Stimulated activated naive B cell treated with anti-CD40 and anti-IgM and Interleukin-4, amounts not matched to agents 10 μg/mL and 1 μg/mL and 100 μg/mL, for 72 hours (primary cell): ENCODE results near the gene KPNA1.

Source experiments
- ATAC-seq, 2 donors: fragments of 150-1000 bp; cut with Tn5 transposase; replicated peaks; 2 replicates each; pipeline ENCODE4 v1.10.0; 2021; ENCODE audit warnings: moderate library complexity in 1 of 2
- DNase-seq: peaks from one replicate; pipeline ENCODE4 v3.0.0; 2021
- H3K27ac Mint-ChIP-seq: one replicate; pipeline ENCODE4 v1.8.0; 2022; ENCODE audit warnings: mild to moderate bottlenecking, mixed read lengths
- H3K27me3 Mint-ChIP-seq, 2 donors: one replicate each; pipeline ENCODE4 v1.8.0; 2022; ENCODE audit warnings: mixed read lengths in 2 of 2
- H3K36me3 Mint-ChIP-seq, 2 donors: one replicate each; pipeline ENCODE4 v1.8.0; 2022; ENCODE audit warnings: mixed read lengths in 2 of 2, mild to moderate bottlenecking in 1 of 2
- H3K4me1 Mint-ChIP-seq, 2 donors: one replicate each; pipeline ENCODE4 v1.8.0; 2022; ENCODE audit warnings: mixed read lengths in 2 of 2, mild to moderate bottlenecking in 1 of 2
- H3K4me3 Mint-ChIP-seq, 2 donors: one replicate each; pipeline ENCODE4 v1.8.0; 2022; ENCODE audit warnings: mild to moderate bottlenecking in 2 of 2, mixed read lengths in 2 of 2, moderate library complexity in 1 of 2
- H3K9me3 Mint-ChIP-seq, 2 donors: one replicate each; pipeline ENCODE4 v1.8.0; 2022; ENCODE audit warnings: mixed read lengths in 2 of 2, mild to moderate bottlenecking in 1 of 2

The KPNA1 gene

DNA sequence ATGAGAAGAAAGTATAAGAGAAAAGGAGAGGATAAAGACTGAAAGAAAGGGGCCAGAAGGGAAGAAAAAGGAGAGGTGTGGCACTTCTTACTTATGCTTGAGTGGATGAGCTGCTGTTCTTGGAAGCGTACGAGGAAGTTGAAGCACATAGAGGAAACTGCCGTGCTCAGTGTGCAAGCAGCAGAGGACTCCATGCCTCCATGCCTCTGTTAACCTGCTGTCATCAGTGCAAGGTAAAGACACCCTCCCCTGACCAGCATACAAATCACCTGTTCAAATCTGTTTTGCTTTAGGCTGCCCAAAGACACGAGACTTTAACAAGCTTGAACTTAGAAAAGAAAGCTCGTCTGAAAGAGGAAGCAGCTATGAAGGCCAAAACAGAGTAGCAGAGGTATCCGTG lies 105.3 kb downstream of the KPNA1 start:
- Mint-ChIP-seq H3K36me3 (peaks cover 37 to 68% of the 10 kb centered on the region in 2 donors), H3K4me3 (peak overlapping the region; percentile 64 to 72), H3K27me3 (no peaks in the 10 kb centered on the region), H3K9me3 (no peaks in the 10 kb centered on the region), H3K27ac (peak overlapping the region; percentile 47), H3K4me1 (peaks cover 40 to 73% of the 10 kb centered on the region in 2 donors)
- no peak for DNase-seq
- peak; percentile 42 to 67 for ATAC-seq

DNA sequence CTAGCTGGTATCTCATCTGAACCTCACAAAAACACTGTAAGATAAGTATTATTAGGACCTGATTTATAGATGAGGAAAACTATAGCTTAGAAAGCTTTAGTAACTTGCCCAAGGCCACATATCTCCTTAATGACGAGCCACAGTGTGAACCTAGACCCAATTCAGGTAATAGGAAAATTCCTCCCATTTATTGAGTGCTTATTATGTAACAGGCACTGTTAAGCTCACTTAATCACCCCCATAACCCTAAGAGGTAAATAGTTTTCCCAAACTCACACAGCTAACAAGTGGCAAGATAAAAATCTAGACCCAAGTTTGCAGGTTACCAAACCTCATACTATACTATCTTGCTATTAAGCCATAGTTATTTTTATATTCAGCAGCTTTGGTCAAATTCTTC lies 106.8 kb downstream of the KPNA1 start:
- no peak for ATAC-seq
- peaks cover 38 to 66% of the 10 kb centered on the region in 2 donors for H3K36me3 Mint-ChIP-seq
- no peak overlapping the region for H3K27ac Mint-ChIP-seq
- H3K9me3 Mint-ChIP-seq = no peaks in the 10 kb centered on the region
- H3K4me3 Mint-ChIP-seq = no peak overlapping the region
- peaks cover 36 to 58% of the 10 kb centered on the region in 2 donors for H3K4me1 Mint-ChIP-seq
- H3K27me3 Mint-ChIP-seq = no peaks in the 10 kb centered on the region
- DNase-seq = no peak

DNA sequence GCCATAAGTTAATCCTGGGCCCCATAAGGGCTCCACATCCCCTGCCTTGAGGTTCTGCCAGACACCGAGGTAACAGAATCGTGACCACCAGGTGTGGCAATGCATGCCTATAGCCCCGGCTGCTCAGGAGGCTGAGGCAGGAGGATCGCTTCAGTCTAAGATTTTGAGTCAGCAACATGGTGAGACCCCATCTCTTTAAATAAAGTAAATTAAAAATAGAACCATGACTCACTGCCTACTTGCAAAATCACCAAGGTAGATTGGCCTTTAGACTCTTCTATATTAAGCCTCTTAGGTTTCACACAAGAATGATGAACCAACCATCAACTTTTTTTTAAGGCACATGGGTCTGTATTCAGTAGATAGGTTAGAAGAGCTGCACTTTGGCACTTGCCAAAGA lies 108.5 kb downstream of the KPNA1 start:
- peak overlapping the region; percentile 82 for H3K27ac Mint-ChIP-seq
- peaks cover 32 to 55% of the 10 kb centered on the region in 2 donors for H3K36me3 Mint-ChIP-seq
- H3K4me1 Mint-ChIP-seq = peaks cover 30 to 46% of the 10 kb centered on the region in 2 donors
- peak; percentile 84 to 89 for ATAC-seq
- peak; percentile 10 for DNase-seq
- H3K4me3 Mint-ChIP-seq = peak overlapping the region in 1 of 2 donors; percentile 37
- H3K27me3 Mint-ChIP-seq = no peaks in the 10 kb centered on the region
- no peaks in the 10 kb centered on the region for H3K9me3 Mint-ChIP-seq

DNA sequence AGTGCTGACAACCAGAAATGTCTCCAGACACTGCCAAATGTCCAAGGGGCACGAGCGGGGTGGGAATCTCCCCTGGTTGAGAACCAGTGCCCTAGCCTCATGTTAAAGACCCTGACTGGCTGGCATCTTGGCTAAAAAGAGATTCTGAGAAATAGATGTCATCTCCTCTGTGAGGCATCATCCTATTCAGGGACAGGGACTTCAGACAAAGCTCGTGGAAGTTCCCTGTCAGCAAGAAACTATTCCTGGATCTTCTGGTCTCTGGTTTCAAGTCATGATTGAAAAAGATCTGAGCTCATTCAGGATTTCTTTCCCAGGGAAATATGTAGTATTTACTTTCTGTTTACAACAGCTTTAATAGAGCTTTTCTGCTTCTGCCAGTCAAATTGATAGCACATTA lies 109.7 kb downstream of the KPNA1 start:
- Mint-ChIP-seq H3K4me3 (no peak overlapping the region), H3K27ac (no peak overlapping the region), H3K9me3 (no peaks in the 10 kb centered on the region), H3K4me1 (peaks cover 28 to 38% of the 10 kb centered on the region in 2 donors), H3K27me3 (no peaks in the 10 kb centered on the region), H3K36me3 (peaks cover 34 to 53% of the 10 kb centered on the region in 2 donors)
- ATAC-seq = no peak
- no peak for DNase-seq

DNA sequence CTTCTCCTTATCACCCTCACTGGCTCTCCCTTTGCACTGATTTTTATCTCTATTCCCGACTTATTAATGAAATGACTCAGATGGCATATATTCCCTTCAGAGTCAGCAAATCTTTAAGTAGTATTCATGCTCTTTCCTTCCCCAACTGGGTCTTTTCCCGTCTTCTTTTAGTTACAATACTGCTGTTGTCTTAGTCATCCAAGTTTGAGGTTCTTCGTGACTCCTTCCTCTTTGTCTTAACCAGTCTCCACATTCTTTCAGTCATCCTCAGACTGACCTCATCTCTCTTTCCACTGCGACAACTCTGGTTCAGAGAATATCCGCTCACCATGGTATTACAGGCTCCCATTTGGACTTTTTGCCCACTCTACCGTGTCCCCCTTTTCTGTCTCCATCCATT lies 111.2 kb downstream of the KPNA1 start:
- Mint-ChIP-seq H3K9me3 (no peaks in the 10 kb centered on the region), H3K27ac (no peak overlapping the region), H3K4me3 (no peak overlapping the region), H3K27me3 (no peaks in the 10 kb centered on the region), H3K36me3 (peaks cover 34 to 47% of the 10 kb centered on the region in 2 donors), H3K4me1 (peaks cover 20 to 22% of the 10 kb centered on the region in 2 donors)
- ATAC-seq (no peak), DNase-seq (no peak)

DNA sequence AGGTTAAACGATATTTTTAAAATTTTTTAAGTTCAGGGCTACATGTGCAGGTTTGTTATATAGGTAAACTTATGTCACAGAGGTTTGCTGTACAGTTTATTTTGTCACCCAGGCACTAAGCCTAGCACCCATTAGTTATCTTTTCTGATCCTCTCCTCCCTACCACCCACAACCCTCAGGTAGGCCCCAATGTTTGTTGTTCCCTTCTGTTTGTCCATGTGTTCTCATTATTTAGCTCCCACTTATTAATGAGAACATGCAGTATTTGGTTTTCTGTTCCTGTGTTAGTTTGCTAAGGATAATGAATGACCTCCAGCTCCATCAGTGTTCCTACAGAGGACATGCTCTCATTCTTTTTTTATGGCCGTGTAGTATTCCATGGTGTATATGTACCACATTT lies 115.8 kb downstream of the KPNA1 start:
- H3K4me3 Mint-ChIP-seq = no peak overlapping the region
- no peak for DNase-seq
- peaks cover 20 to 35% of the 10 kb centered on the region in 2 donors for H3K36me3 Mint-ChIP-seq
- H3K4me1 Mint-ChIP-seq = peaks cover 17 to 26% of the 10 kb centered on the region in 2 donors
- H3K27ac Mint-ChIP-seq = no peak overlapping the region
- no peaks in the 10 kb centered on the region for H3K27me3 Mint-ChIP-seq
- no peak for ATAC-seq
- H3K9me3 Mint-ChIP-seq = no peaks in the 10 kb centered on the region

DNA sequence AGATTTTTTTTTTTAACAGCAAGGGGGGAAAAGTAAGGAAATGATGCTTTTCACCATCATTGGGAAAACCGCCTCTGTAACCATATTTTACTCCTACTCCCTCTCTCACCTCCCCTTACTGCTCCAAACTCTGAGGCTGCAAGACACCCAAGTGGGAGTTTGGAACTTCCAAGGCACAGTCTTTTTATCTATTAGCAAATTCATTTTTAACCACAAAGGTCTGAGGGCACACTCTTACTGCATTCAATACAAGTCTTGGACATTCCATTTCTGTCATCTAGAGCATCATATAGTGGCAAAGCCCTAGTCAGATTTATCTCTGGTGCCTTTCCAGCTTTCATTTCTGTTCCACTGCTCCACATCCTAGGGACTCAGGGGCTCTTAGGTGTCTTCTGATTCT lies 117.5 kb downstream of the KPNA1 start:
- H3K27me3 Mint-ChIP-seq = no peaks in the 10 kb centered on the region
- ATAC-seq = peak in 1 of 2 donors; percentile 60
- H3K9me3 Mint-ChIP-seq = no peaks in the 10 kb centered on the region
- DNase-seq = no peak
- peaks cover 13 to 30% of the 10 kb centered on the region in 2 donors for H3K4me1 Mint-ChIP-seq
- H3K4me3 Mint-ChIP-seq = no peak overlapping the region
- H3K27ac Mint-ChIP-seq = no peak overlapping the region
- peaks cover 11 to 30% of the 10 kb centered on the region in 2 donors for H3K36me3 Mint-ChIP-seq

DNA sequence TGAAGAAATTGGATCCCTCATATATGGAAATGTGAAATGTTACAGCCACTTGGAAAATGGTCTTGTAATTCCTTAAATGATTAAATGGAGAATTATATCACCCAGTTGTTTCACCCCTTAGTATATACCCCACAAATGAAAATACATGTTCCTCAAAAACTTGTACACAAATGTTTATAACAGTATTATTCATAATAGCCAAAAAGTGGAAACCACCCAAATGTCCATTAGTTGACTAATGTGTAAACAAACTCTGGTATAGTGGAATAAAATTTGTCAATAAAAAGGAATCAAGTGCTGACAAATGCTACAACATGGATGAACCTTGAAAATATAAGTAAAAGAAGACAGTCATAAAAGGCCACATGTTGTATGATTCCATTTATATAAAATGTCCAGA lies 118.2 kb downstream of the KPNA1 start:
- Mint-ChIP-seq H3K9me3 (no peaks in the 10 kb centered on the region), H3K4me3 (no peak overlapping the region), H3K27ac (no peak overlapping the region), H3K36me3 (peaks cover 11 to 30% of the 10 kb centered on the region in 2 donors), H3K27me3 (no peaks in the 10 kb centered on the region), H3K4me1 (peaks cover 13 to 30% of the 10 kb centered on the region in 2 donors)
- DNase-seq = no peak
- ATAC-seq = no peak

DNA sequence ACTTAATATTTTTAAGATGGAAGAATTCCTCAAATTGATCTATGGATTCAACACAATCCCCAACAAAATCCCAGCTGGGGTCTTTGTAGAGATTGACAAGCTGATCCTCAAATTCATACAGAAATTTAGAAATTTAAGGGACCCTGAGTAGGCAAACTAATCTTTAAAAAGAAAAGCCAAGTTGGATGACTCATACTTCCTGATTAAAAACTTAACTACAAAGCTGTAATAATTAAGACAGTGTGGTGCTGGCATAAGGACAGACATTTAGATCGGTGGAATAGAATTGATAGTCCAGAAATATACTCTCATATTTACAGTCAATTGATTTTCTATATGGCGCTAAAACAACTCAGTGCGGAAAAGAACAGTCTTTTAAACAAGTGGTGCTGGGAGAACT lies 119.2 kb downstream of the KPNA1 start:
- ATAC-seq = no peak
- DNase-seq = no peak
- no peak overlapping the region for H3K27ac Mint-ChIP-seq
- no peak overlapping the region for H3K4me3 Mint-ChIP-seq
- peaks cover 10 to 26% of the 10 kb centered on the region in 2 donors for H3K36me3 Mint-ChIP-seq
- H3K4me1 Mint-ChIP-seq = peaks cover 11 to 30% of the 10 kb centered on the region in 2 donors
- H3K9me3 Mint-ChIP-seq = no peaks in the 10 kb centered on the region
- no peaks in the 10 kb centered on the region for H3K27me3 Mint-ChIP-seq

DNA sequence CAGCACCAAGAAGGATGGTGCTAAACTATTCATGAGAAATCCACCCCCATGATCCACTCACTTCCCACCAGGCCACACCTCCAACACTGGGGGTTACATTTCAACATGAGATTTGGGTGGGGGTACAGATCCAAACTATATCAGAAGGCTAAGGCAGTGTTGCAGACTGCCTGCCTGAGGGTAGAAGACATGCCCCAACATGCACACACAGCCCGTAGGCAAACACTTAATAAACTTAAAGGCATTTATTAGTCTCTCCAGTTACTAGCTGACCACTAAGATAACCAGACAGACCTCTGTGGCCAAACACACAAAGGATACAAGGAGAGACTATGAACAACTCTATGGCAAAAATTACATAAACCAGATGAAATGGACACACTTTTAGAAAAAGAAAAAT lies 120.6 kb downstream of the KPNA1 start:
- no peak for DNase-seq

DNA sequence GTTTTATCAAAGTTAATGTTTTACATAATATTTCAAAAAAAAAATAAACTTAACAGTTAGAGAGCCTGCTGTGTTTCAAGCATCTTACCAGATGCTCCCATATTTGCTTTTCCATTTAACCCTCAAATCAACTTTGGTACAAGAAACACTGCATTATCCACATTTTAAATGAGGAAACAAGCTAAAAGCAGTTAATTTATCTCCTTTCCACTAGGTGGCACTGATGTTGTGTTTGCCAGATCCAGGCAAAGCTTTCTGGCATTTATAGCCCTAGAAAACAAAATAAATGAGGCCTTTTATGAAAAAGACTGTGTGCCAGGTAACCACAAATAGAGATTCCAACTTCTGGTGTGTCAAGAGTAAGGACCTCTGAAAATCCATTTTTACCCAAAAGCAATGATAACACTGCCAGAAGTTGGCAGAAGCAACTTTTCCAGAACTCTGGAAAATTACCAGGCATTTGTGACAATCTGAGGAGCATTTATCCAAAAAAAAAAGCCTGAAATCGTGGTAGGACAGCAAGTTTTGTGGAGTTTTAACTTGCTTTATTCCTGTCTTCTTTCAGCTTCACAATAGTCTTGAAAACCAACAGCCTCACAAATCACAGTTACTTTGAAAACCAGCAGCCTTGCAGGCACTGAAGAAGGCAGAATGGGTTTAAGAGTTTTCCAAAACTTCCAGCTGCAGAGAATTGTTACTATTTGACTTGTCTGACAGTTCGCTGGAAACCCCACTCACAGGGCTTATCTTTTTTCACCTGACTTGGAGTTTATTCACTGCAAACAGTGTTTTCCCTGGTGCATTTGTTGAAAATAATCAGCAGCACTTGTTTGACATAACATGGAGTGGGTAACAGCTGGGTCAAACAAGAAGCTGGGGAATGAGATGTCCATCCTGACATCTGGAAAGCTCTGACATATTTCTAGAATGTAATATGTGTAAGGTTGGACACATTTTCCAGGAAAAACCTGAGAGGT lies 121.6 kb downstream of the KPNA1 start:
- Mint-ChIP-seq H3K36me3 (peaks cover 9 to 25% of the 10 kb centered on the region in 2 donors), H3K4me1 (peaks cover 19 to 43% of the 10 kb centered on the region in 2 donors), H3K27ac (peak overlapping the region; percentile 22), H3K4me3 (no peak overlapping the region), H3K9me3 (peaks cover 0 to 4% of the 10 kb centered on the region in 2 donors), H3K27me3 (no peaks in the 10 kb centered on the region)
- no peak for DNase-seq
- ATAC-seq = peak in 1 of 2 donors; percentile 38

More for the DNA sequence above, 120.6 kb downstream of the KPNA1 start:
- H3K27me3 Mint-ChIP-seq = no peaks in the 10 kb centered on the region
- no peak for ATAC-seq
- H3K4me3 Mint-ChIP-seq = no peak overlapping the region
- H3K36me3 Mint-ChIP-seq = peaks cover 5 to 21% of the 10 kb centered on the region in 2 donors
- H3K4me1 Mint-ChIP-seq = peaks cover 12 to 33% of the 10 kb centered on the region in 2 donors
- H3K27ac Mint-ChIP-seq = no peak overlapping the region
- no peaks in the 10 kb centered on the region for H3K9me3 Mint-ChIP-seq

DNA sequence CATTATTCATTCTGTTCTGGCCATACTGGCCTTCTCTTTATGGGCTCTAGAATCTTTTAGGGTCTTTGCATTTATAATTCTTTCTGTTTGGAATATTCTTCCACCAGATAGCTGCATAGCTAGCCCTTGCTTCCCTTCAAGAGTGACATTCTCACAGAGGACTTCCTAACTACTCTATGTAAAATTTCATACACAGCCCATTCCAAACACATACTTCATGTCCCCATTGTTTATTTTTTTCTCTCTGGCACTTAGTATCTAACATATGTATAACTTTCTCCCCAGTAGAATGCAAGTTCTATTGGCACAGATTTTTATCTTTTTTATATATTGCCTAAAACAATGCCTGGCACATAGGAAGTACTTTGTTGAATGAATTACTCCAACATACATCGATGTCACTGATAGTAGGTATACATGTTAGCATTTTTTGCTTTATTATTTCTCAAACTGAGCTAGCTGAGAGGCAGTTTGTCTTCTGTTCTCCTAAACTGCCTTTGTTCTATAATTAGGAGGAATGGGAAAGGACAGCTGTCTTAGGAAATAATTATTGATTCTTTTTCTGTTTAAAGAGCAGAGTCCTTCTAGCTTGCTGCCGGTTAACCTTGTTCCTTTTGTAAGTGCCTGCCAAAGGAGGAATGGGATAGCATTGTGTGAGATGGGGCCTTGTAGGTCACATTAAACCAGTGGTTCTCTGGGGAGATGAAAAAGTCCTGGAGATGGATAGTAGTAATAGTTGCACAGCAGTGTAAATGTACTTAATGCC lies 122.9 kb downstream of the KPNA1 start:
- DNase-seq (no peak), ATAC-seq (no peak)
- no peak overlapping the region for H3K27ac Mint-ChIP-seq
- peaks cover 0 to 11% of the 10 kb centered on the region in 2 donors for H3K9me3 Mint-ChIP-seq
- H3K4me1 Mint-ChIP-seq = peaks cover 23 to 49% of the 10 kb centered on the region in 2 donors
- no peaks in the 10 kb centered on the region for H3K27me3 Mint-ChIP-seq
- H3K36me3 Mint-ChIP-seq = peaks cover 18 to 34% of the 10 kb centered on the region in 2 donors
- no peak overlapping the region for H3K4me3 Mint-ChIP-seq

DNA sequence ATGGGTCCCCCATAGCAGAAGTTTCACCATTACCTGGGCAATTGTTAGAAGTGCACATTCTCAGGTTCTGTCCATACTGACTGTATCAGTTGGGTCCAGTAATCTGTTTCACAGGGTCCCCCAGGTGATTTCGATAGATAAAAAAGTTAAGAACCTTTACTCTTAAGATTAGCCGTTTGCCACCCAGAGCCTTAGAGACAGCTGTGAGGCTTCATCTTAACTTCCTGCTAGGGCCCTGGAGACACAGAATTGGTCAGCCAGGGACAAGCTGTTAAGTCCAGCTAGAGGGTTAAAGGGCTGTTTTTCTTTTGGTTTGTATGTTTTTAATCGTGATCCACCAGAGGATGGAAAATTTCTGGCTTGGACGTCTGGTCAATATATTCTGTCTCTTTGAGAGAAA lies 124.1 kb downstream of the KPNA1 start:
- no peak overlapping the region for H3K27ac Mint-ChIP-seq
- DNase-seq = no peak
- H3K27me3 Mint-ChIP-seq = no peaks in the 10 kb centered on the region
- peaks cover 0 to 11% of the 10 kb centered on the region in 2 donors for H3K9me3 Mint-ChIP-seq
- peaks cover 28 to 49% of the 10 kb centered on the region in 2 donors for H3K4me1 Mint-ChIP-seq
- H3K4me3 Mint-ChIP-seq = no peak overlapping the region
- no peak for ATAC-seq
- H3K36me3 Mint-ChIP-seq = peaks cover 21 to 38% of the 10 kb centered on the region in 2 donors

DNA sequence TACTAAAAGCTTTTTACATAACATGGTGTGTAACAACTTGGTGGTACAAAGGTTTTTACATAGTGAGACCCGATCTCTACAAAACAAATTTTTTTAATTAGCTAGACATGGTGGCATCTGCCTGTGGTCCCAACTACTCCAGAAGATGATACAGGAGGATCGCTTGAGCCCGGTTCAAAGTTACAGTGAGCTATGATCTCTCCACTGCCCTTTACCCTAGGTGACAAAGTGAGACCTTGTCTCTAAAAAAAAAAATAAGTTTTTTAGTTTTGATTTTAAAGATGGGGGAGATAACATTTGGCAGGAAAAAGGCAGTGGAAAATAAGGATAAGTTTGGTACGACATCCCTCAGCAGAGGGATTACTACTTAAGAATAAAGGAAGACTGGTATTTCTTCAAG lies 124.8 kb downstream of the KPNA1 start:
- DNase-seq = no peak
- H3K27me3 Mint-ChIP-seq = no peaks in the 10 kb centered on the region
- H3K27ac Mint-ChIP-seq = no peak overlapping the region
- peaks cover 0 to 11% of the 10 kb centered on the region in 2 donors for H3K9me3 Mint-ChIP-seq
- H3K36me3 Mint-ChIP-seq = peaks cover 21 to 34% of the 10 kb centered on the region in 2 donors
- ATAC-seq = no peak
- peaks cover 23 to 45% of the 10 kb centered on the region in 2 donors for H3K4me1 Mint-ChIP-seq
- H3K4me3 Mint-ChIP-seq = no peak overlapping the region
